ENCODE results near the gene MCHR1. TPM values are rescaled to one million over a fixed set of nuclear protein-coding genes. Genes with fewer than 3 reads are reported as not detected.

The MCHR1 gene
- polyA plus RNA-seq, 1 donor (not counting 4 experiments of a cell fraction or from before 2014, with no cell fraction given) = 0.12 TPM

- peak overlapping the region; percentile 89 for H2AFZ ChIP-seq (ENCODE audit: control insufficient read depth, low read length)
- peak overlapping the region; percentile 99 for H3K9ac ChIP-seq (ENCODE audit: control insufficient read depth, extremely low read depth, insufficient read depth, low read length)
- peak; percentile 93 for FAIRE-seq
- DNase-seq (ENCODE audit: low read depth, low spot score) = peak; percentile 98
- H3K4me3 ChIP-seq (ENCODE audit: control insufficient read depth in 2 of 3, extremely low read depth in 1 of 3, insufficient read depth in 2 of 3, low read depth in 1 of 3, low read length in 3 of 3) = peak overlapping the region; percentile 42 to 78 (median 75)
- peak overlapping the region; percentile 81 for H3K4me2 ChIP-seq (ENCODE audit: control insufficient read depth, extremely low read depth, insufficient read depth, low read depth, low read length)
- no peaks in the 10 kb centered on the region for H3K27me3 ChIP-seq (ENCODE audit: control insufficient read depth, extremely low read depth, insufficient read depth, low read length)
- H3K4me1 ChIP-seq (ENCODE audit: control insufficient read depth, extremely low read depth, insufficient read depth, low read length) = peaks cover 47% of the 10 kb centered on the region
- no peaks in the 10 kb centered on the region for H4K20me1 ChIP-seq (ENCODE audit: control insufficient read depth, extremely low read depth, insufficient read depth, low read length)
- H3K36me3 ChIP-seq (ENCODE audit: control insufficient read depth in 2 of 2, extremely low read depth in 1 of 2, insufficient read depth in 2 of 2, low read length in 2 of 2) = no peaks in the 10 kb centered on the region
- dilution Hi-C loops (cut with MboI; ENCODE audit: extremely low pct_ligation_motif_present, low sequenced_read_pairs) = no loop called here
- TF ChIP-seq EZH2 (IDR thresholded peaks at IDR 0.05; ENCODE audit: low read length) (no peak), CTCF (optimal IDR thresholded peaks at IDR 0.05 in 1 of 3, IDR thresholded peaks at IDR 0.05 in 1 of 3, conservative IDR thresholded peaks at IDR 0.05 in 1 of 3; ENCODE audit: extremely low read depth in 1 of 3, insufficient read depth in 2 of 3, low read length in 3 of 3) (peak in 1 of 3 experiments; percentile 6)
- H3K9me1 ChIP-seq (ENCODE audit: control insufficient read depth, extremely low read depth, insufficient read depth, low read length) = no peaks in the 10 kb centered on the region
- no peaks in the 10 kb centered on the region for H3K9me3 ChIP-seq (ENCODE audit: control insufficient read depth, low read depth, low read length)
- no peaks in the 10 kb centered on the region for H3K79me2 ChIP-seq (ENCODE audit: control insufficient read depth, insufficient read depth, low read length)
- peak overlapping the region; percentile 100 for H3K27ac ChIP-seq (ENCODE audit: control insufficient read depth, insufficient read depth, low read length)
These were observed 27.5 kb upstream of the MCHR1 start for GRCh38 chr22:40651563-40652501.

GRCh38 chr22:40653361-40653760, 25.9 kb upstream of the MCHR1 start:
- peaks cover 43% of the 10 kb centered on the region for H3K4me1 ChIP-seq (ENCODE audit: control insufficient read depth, extremely low read depth, insufficient read depth, low read length)
- no peak overlapping the region for H3K9ac ChIP-seq (ENCODE audit: control insufficient read depth, extremely low read depth, insufficient read depth, low read length)
- no peaks in the 10 kb centered on the region for H4K20me1 ChIP-seq (ENCODE audit: control insufficient read depth, extremely low read depth, insufficient read depth, low read length)
- peak overlapping the region; percentile 100 for H3K27ac ChIP-seq (ENCODE audit: control insufficient read depth, insufficient read depth, low read length)
- H3K79me2 ChIP-seq (ENCODE audit: control insufficient read depth, insufficient read depth, low read length) = no peaks in the 10 kb centered on the region
- no peaks in the 10 kb centered on the region for H3K9me1 ChIP-seq (ENCODE audit: control insufficient read depth, extremely low read depth, insufficient read depth, low read length)
- dilution Hi-C loops (cut with MboI; ENCODE audit: extremely low pct_ligation_motif_present, low sequenced_read_pairs) = no loop called here
- no peaks in the 10 kb centered on the region for H3K36me3 ChIP-seq (ENCODE audit: control insufficient read depth in 2 of 2, extremely low read depth in 1 of 2, insufficient read depth in 2 of 2, low read length in 2 of 2)
- no peak for FAIRE-seq
- no peak overlapping the region for H3K4me2 ChIP-seq (ENCODE audit: control insufficient read depth, extremely low read depth, insufficient read depth, low read depth, low read length)
- no peaks in the 10 kb centered on the region for H3K27me3 ChIP-seq (ENCODE audit: control insufficient read depth, extremely low read depth, insufficient read depth, low read length)
- no peak overlapping the region for H3K4me3 ChIP-seq (ENCODE audit: control insufficient read depth in 2 of 3, extremely low read depth in 1 of 3, insufficient read depth in 2 of 3, low read depth in 1 of 3, low read length in 3 of 3)
- no peak for DNase-seq (ENCODE audit: low read depth, low spot score)
- H3K9me3 ChIP-seq (ENCODE audit: control insufficient read depth, low read depth, low read length) = no peaks in the 10 kb centered on the region
- TF ChIP-seq EZH2 (IDR thresholded peaks at IDR 0.05; ENCODE audit: low read length) (no peak), CTCF (optimal IDR thresholded peaks at IDR 0.05 in 1 of 3, IDR thresholded peaks at IDR 0.05 in 1 of 3, conservative IDR thresholded peaks at IDR 0.05 in 1 of 3; ENCODE audit: extremely low read depth in 1 of 3, insufficient read depth in 2 of 3, low read length in 3 of 3) (no peak)
- no peak overlapping the region for H2AFZ ChIP-seq (ENCODE audit: control insufficient read depth, low read length)

All from keratinocyte (primary cell).